Loucy (cell line): ENCODE measurements around the gene SIPA1.

Source experiments
- H2AFZ ChIP-seq: fragments of 200-600 bp; sonication (generic); 2 replicates; pipeline ENCODE4 v1.6.0; 2016; ENCODE audit warnings: antibody characterized with exemption, mild to moderate bottlenecking, low read length, moderate library complexity
- H3F3A ChIP-seq: fragments of 200-600 bp; 2 replicates; pipeline ENCODE4 v1.6.0; 2016; ENCODE audit warnings: antibody characterized with exemption, low read depth, mild to moderate bottlenecking
- H3K27me3 ChIP-seq: fragments of 200-600 bp; sonication (generic); 2 replicates; pipeline ENCODE4 v1.6.1; 2014; ENCODE audit warnings: low read length, mild to moderate bottlenecking; ENCODE audit not compliant: insufficient read depth, poor library complexity, severe bottlenecking
- H3K36me3 ChIP-seq: fragments of 200-600 bp; sonication (generic); 2 replicates; pipeline ENCODE4 v1.6.1; 2016; ENCODE audit warnings: low read length; ENCODE audit not compliant: insufficient read depth
- H3K4me1 ChIP-seq: fragments of 200-600 bp; sonication (generic); 2 replicates; pipeline ENCODE4 v1.5.1; 2014; ENCODE audit warnings: low read length, mild to moderate bottlenecking; ENCODE audit not compliant: insufficient read depth, poor library complexity, severe bottlenecking
- H3K4me2 ChIP-seq: fragments of 200-600 bp; sonication (generic); 2 replicates; pipeline ENCODE4 v1.6.0; 2014; ENCODE audit warnings: antibody characterized with exemption, low read length, low read depth, mild to moderate bottlenecking; ENCODE audit not compliant: poor library complexity, severe bottlenecking
- H3K4me3 ChIP-seq: fragments of 200-600 bp; sonication (generic); 2 replicates; pipeline ENCODE4 v1.5.1; 2014; ENCODE audit warnings: low read length, mild to moderate bottlenecking, mixed read lengths; ENCODE audit not compliant: poor library complexity, severe bottlenecking
- H3K79me2 ChIP-seq: fragments of 200-600 bp; sonication (generic); 2 replicates; pipeline ENCODE4 v1.6.1; 2014; ENCODE audit warnings: low read length; ENCODE audit not compliant: insufficient read depth
- H3K9ac ChIP-seq: fragments of 200-600 bp; sonication (generic); 2 replicates; pipeline ENCODE4 v1.6.0; 2014; ENCODE audit warnings: mild to moderate bottlenecking, low read depth, low read length, moderate library complexity; ENCODE audit not compliant: poor library complexity, severe bottlenecking
- H3K9me2 ChIP-seq: fragments of 200-600 bp; sonication (generic); replicated peaks from 2 replicates; pipeline ENCODE4 v1.6.1; 2016; ENCODE audit warnings: low read depth, low read length, mixed read lengths
- H3K9me3 ChIP-seq: fragments of 200-600 bp; sonication (generic); 2 replicates; pipeline ENCODE4 v1.6.1; 2014; ENCODE audit warnings: mild to moderate bottlenecking, antibody characterized with exemption, low read length, low read depth; ENCODE audit not compliant: insufficient read depth
- H4K20me1 ChIP-seq: fragments of 200-600 bp; sonication (generic); 2 replicates; pipeline ENCODE4 v1.6.0; 2014; ENCODE audit warnings: antibody characterized with exemption, low read length, mild to moderate bottlenecking; ENCODE audit not compliant: insufficient read depth, poor library complexity, severe bottlenecking
- EZH2phosphoT487 ChIP-seq: fragments of 200-600 bp; IDR thresholded peaks from 2 replicates; pipeline ENCODE4 v1.6.1; 2018; ENCODE audit warnings: antibody characterized with exemption, mild to moderate bottlenecking, moderate library complexity, borderline replicate concordance
- TF ChIP-seq, protein P1 (sequence below): fragments of 200-600 bp; sonication (generic); conservative IDR thresholded peaks from 2 replicates; pipeline ENCODE4 v1.5.1; 2014; ENCODE audit warnings: mild to moderate bottlenecking, antibody characterized with exemption, low read length

The SIPA1 gene

DNA sequence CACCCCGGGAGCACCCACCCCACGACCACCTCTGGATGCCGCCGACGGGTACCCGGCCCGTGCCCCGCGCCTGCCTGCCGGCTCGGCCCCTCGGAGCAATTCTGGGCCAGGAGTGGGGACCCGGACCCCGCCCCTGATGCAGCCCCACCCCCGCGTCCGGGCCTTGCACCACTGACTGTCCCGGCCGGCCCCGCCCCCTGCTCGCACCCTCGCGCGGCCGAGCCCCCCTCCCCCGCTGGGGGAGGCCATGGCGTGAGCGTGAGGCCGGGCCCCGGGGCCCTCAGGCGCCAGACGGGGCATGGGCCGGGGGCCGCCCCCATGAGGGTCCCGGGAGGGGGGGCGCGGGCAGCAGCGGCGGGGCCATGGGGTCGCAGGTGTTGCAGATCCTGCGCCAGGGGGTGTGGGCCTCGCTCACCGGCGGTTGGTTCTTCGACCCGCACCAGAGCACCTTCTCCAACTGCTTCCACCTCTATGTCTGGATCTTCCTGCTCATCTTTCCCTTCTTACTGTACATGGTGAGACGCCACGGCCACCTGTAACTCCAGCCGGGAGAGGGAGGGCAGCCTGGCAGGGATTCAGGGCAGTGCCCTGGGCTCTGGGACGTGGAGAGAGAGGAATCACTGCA lies 21.8 kb upstream of the SIPA1 start:
- TF ChIP-seq, protein P1, sequence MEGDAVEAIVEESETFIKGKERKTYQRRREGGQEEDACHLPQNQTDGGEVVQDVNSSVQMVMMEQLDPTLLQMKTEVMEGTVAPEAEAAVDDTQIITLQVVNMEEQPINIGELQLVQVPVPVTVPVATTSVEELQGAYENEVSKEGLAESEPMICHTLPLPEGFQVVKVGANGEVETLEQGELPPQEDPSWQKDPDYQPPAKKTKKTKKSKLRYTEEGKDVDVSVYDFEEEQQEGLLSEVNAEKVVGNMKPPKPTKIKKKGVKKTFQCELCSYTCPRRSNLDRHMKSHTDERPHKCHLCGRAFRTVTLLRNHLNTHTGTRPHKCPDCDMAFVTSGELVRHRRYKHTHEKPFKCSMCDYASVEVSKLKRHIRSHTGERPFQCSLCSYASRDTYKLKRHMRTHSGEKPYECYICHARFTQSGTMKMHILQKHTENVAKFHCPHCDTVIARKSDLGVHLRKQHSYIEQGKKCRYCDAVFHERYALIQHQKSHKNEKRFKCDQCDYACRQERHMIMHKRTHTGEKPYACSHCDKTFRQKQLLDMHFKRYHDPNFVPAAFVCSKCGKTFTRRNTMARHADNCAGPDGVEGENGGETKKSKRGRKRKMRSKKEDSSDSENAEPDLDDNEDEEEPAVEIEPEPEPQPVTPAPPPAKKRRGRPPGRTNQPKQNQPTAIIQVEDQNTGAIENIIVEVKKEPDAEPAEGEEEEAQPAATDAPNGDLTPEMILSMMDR, result no peak
- TF ChIP-seq EZH2phosphoT487, result no peak
- Histone ChIP-seq H3K4me2 (peak overlapping the region; percentile 99), H3K9me2 (no peaks in the 10 kb centered on the region), H3K27me3 (no peaks in the 10 kb centered on the region), H3K9ac (peak overlapping the region; percentile 99), H4K20me1 (peaks cover 60% of the 10 kb centered on the region), H3K36me3 (peaks cover 30% of the 10 kb centered on the region; the same call in 1 of the 2 replicates), H3K4me1 (peaks cover 29% of the 10 kb centered on the region), H3K4me3 (peak overlapping the region; percentile 77), H2AFZ (no peak overlapping the region), H3K79me2 (peaks cover 91% of the 10 kb centered on the region), H3K9me3 (no peaks in the 10 kb centered on the region), H3F3A (no peaks in the 10 kb centered on the region)

DNA sequence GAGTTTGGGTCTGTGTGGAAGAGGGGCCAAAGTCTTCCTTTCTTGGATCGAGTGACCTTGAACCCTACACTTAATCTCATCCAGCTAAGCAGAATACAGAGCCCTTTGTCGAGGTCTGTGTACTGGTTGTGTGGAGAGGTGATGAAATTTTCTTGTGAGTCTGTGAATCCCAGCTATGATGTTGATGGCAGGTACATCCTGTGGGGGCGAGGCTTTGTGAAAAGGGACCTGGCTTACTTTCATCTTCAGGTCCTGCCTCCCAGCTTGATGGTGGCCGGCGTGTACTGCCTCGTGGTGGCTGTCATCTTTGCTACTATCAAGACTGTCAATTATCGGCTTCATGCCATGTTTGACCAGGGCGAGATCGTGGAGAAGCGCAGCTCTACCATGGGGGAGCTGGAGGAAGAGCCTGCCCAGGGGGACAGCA lies 21.3 kb upstream of the SIPA1 start:
- Histone ChIP-seq H3K27me3 (no peaks in the 10 kb centered on the region), H3K79me2 (peaks cover 86% of the 10 kb centered on the region), H3K36me3 (peaks cover 30% of the 10 kb centered on the region; the same call in 1 of the 2 replicates), H3K4me1 (peaks cover 25% of the 10 kb centered on the region), H3K9ac (peak overlapping the region; percentile 99), H2AFZ (no peak overlapping the region), H3K4me3 (peak overlapping the region; percentile 77), H4K20me1 (peaks cover 55% of the 10 kb centered on the region), H3K4me2 (peak overlapping the region; percentile 99), H3K9me3 (no peaks in the 10 kb centered on the region), H3F3A (no peaks in the 10 kb centered on the region), H3K9me2 (no peaks in the 10 kb centered on the region)
- TF ChIP-seq, protein P1, result no peak
- TF ChIP-seq EZH2phosphoT487, result no peak

DNA sequence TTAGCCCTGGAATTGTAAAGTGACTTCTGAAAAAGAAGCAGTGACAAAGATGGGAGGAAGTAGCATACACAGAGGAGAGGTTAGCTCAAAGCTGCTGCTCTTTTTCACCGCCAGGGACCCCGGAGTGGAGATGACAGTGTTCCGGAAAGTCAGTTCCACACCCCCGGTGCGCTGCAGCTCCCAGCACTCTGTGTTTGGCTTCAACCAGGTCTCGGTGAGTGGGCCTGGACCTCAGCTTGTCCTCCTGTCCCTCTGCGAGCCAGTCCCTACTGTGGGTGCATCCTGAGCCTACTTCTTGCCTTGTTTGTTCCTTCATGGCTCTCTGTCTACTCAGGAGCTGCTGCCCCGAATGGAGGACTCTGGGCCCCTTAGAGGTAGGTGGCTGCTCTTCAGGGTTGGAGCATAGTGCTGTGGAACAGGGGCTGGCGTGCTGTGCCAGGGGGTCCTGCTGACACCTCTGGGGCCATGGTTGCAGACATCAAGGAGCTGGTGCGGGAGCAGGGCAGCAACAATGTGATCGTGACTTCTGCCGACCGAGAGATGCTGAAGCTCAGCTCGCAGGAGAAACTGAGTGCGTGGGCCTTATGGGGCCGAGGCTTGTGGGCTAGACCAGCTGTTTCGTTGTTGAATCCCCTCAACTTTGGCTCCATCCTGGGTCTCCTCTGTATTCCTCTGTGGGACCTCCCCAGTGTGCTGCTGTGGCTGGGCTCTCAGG lies 20.6 kb upstream of the SIPA1 start:
- Histone ChIP-seq H3K4me1 (peaks cover 19% of the 10 kb centered on the region), H3K4me3 (peak overlapping the region; percentile 77), H3K9me2 (no peaks in the 10 kb centered on the region), H2AFZ (no peak overlapping the region), H3K79me2 (peaks cover 79% of the 10 kb centered on the region), H3K9me3 (no peaks in the 10 kb centered on the region), H3K9ac (peak overlapping the region; percentile 99), H3K4me2 (peak overlapping the region; percentile 99), H3F3A (no peaks in the 10 kb centered on the region), H3K36me3 (peaks cover 30% of the 10 kb centered on the region; the same call in 1 of the 2 replicates), H3K27me3 (no peaks in the 10 kb centered on the region), H4K20me1 (peaks cover 49% of the 10 kb centered on the region)
- TF ChIP-seq, protein P1, result no peak
- TF ChIP-seq EZH2phosphoT487, result no peak
